Dendritic cell treated with granulocyte-macrophage colony-stimulating factor and Interleukin-4, amounts not matched to agents 40 ng/mL and 50 ng/mL, for 4 days (primary cell): ENCODE measurements around the gene LRP1.

Source experiments
- H3K27ac Mint-ChIP-seq: one replicate; pipeline ENCODE4 v1.8.0; 2022; ENCODE audit warnings: mild to moderate bottlenecking, mixed read lengths
- H3K27me3 Mint-ChIP-seq: one replicate; pipeline ENCODE4 v1.8.0; 2022; ENCODE audit warnings: mild to moderate bottlenecking, mixed read lengths
- H3K36me3 Mint-ChIP-seq: one replicate; pipeline ENCODE4 v1.8.0; 2022; ENCODE audit warnings: low read depth, mixed read lengths
- H3K4me1 Mint-ChIP-seq: one replicate; pipeline ENCODE4 v1.8.0; 2022; ENCODE audit warnings: low read depth, mixed read lengths
- H3K4me3 Mint-ChIP-seq: one replicate; pipeline ENCODE4 v1.8.0; 2022; ENCODE audit warnings: mild to moderate bottlenecking, moderate library complexity, mixed read lengths
- H3K9me3 Mint-ChIP-seq: one replicate; pipeline ENCODE4 v1.8.0; 2022; ENCODE audit warnings: mixed read lengths
- intact Hi-C: fragments of 100-400 bp; cut with micrococcal nuclease; formaldehyde crosslinking; loops from one replicate; pipeline ENCODE4 v1.15.0; 2022

The LRP1 gene

DNA sequence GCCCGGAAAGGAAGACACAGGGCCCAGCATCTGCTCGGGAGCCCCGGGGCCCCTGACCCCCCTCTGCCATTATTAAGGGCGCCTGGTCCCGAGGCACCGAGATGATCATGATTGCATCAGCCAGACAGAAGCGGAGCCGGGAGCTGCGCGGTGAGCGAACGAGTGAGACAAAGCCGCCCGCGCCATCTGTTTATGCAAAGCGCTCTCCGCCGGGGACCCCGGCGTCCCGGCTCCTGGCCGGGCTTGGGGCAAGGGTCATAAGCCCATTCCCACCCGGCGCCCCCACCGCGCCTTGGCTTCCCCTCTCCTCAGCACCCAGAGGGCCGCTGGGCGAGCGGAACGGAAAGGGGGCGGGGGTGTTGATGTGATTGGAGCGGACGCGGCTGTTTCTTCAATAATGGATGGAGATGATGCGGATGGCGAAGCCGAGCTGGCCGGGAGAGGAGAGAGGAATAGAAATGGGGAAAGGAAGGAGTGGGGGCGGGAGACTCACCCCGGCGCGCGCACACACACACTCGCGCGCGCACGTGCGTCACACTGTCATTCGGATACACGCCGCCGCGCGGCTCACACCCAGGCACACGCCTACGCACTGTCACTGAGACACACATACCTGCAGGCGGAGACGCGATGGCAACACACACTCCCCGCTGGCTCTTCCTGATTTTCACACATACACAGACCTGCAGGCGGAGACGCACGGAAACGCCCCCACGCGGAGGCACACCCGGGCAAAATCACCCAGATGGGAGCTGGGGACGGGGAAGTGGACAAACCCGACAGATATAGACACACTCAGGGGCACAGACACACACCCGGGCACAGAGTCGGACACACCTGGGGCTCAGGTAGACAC, 112.0 kb downstream of the LRP1 start:
- H3K27me3 Mint-ChIP-seq = peaks cover 93% of the 10 kb centered on the region
- H3K9me3 Mint-ChIP-seq = no peaks in the 10 kb centered on the region
- H3K36me3 Mint-ChIP-seq = peaks cover 9% of the 10 kb centered on the region
- H3K4me1 Mint-ChIP-seq = peaks cover 81% of the 10 kb centered on the region
- intact Hi-C loops = no loop called here
- H3K4me3 Mint-ChIP-seq = peak overlapping the region; percentile 81
- H3K27ac Mint-ChIP-seq = peak overlapping the region; percentile 38

DNA sequence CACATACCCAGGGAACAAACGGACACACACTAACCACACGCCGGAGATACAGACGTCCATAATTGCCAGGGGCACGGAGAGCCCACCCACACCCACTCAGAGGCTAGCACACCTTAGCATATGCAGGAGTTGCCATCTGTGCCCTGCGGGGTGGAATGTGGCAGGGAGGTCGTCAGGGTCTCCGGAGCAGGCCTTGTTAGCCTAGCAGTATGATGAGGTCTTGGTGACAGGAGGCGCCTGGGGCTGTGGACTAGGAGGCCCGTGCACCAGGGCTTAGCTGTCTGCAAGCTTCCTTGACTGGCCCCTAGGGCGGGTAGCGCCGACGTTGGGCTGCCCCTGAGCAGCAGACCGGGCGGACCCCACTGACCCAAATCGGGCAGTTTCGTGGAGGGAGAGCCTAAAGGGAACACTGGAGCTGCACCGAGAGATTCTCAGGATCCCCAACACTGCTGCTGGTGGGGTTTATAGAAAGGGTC, 112.7 kb downstream of the LRP1 start:
- H3K9me3 Mint-ChIP-seq = no peaks in the 10 kb centered on the region
- peaks cover 10% of the 10 kb centered on the region for H3K36me3 Mint-ChIP-seq
- H3K4me3 Mint-ChIP-seq = peak overlapping the region; percentile 81
- H3K27ac Mint-ChIP-seq = no peak overlapping the region
- H3K4me1 Mint-ChIP-seq = peaks cover 83% of the 10 kb centered on the region
- intact Hi-C loops = no loop called here
- peaks cover 86% of the 10 kb centered on the region for H3K27me3 Mint-ChIP-seq

DNA sequence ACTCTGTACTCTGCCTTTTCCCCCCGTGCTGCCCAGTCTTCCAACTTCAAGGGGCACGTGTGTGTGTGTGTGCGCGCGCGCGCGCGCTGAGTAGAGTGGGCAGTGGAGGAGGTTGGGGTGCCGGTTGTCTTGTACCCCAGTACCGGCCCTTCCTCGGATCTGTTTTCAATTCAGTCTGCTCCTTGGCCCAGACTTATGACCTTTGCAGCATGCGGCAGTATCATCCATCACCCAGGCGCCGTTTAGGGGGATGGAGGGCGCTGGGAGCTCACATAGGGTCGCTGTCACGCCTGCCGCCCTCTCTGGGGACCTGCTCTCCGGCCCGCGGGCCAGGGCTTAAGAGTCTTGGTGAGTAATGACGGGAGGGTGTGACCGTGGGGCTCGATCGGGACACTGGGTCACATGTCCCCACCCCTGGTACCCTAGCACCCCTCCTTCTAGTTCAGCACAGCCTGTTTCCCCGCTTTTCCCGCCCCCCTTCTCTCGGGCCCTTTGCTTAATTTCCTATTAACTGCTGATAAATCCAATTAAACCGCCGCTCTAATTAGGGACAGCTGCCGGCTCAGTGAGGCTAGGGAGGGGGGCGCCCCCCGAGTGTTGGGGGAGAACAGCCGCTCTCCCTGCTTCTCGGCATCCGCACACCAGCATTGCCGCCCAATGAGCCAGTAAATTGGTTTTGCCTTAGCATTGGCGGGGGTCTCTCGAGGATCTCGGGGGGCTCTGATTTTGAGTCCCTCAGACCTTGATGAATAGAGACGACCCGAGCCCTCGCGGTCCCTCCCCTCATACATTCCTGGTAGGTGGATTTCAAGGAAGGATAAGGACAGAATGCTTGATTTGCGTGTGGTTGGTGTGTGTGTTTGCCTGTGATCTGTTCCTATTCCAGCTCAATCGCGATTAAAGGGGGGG, 113.4 kb downstream of the LRP1 start:
- Mint-ChIP-seq H3K27ac (no peak overlapping the region), H3K36me3 (peaks cover 17% of the 10 kb centered on the region), H3K4me3 (no peak overlapping the region), H3K9me3 (no peaks in the 10 kb centered on the region), H3K4me1 (peaks cover 85% of the 10 kb centered on the region), H3K27me3 (peaks cover 79% of the 10 kb centered on the region)
- intact Hi-C loops = no loop called here

DNA sequence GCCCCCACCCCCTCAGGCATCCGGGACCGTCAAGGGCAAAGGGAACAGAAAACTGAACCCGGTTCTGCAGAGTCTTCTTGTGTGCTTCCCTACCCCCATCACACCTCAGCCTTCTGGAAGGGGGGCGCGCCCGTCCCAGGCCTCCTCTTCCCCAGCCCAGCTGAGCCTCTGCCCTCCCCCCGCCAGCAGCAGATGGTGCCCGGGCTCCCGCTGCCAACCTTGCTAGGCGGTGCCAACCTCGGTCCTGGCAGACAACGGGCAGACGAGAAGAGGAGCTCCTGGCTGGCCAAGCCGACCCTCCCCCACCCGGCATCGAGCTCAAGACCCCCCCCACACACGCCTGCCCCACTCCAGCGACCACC, 114.0 kb downstream of the LRP1 start:
- no peaks in the 10 kb centered on the region for H3K9me3 Mint-ChIP-seq
- H3K4me3 Mint-ChIP-seq = peak overlapping the region; percentile 6
- no peak overlapping the region for H3K27ac Mint-ChIP-seq
- H3K4me1 Mint-ChIP-seq = peaks cover 88% of the 10 kb centered on the region
- peaks cover 73% of the 10 kb centered on the region for H3K27me3 Mint-ChIP-seq
- peaks cover 21% of the 10 kb centered on the region for H3K36me3 Mint-ChIP-seq
- intact Hi-C loops = no loop called here

DNA sequence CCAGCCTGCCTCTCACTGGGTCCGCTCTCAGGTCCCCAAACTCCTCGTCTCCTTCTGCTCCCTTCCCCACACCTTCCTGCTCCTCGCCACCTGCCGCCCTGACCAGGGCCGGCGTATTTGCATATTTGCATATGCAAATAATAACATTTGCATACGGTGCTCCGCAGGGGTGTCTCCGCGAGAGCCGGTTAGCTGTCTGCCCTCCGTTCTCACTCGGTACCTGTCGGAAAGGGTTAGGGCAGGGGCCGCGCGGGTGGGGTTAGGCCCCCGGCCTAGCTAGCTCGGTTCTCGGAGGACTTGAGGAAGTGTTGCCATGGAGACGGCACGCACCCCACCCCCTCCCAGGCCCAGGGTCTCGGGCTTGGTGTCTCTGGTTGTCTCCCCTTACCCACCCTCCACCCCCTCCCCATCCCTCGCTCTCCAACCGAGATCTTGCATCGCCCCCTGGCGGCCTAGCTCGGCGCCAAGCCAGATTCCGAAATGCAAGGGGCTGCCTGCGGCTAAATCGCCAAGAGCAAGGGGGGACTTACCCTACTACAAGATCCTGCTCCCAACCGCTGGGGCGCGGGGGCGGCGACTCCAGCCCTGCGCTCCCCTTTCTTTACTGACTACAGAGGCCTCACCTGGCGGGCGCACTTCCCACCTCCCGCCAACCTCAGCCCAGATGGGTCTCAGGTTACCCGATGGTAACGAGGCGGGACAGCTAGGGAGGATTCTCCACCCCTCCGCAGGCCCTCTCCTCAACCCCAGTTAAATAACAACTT, 114.6 kb downstream of the LRP1 start:
- Mint-ChIP-seq H3K27me3 (peaks cover 67% of the 10 kb centered on the region), H3K36me3 (peaks cover 23% of the 10 kb centered on the region), H3K27ac (no peak overlapping the region), H3K4me1 (peaks cover 83% of the 10 kb centered on the region), H3K9me3 (no peaks in the 10 kb centered on the region), H3K4me3 (peak overlapping the region; percentile 55)
- intact Hi-C loops = loop anchor here (1.0 kb wide), 2 partner anchors 18 to 30 kb away; no protein-coding TSS in a partner anchor

DNA sequence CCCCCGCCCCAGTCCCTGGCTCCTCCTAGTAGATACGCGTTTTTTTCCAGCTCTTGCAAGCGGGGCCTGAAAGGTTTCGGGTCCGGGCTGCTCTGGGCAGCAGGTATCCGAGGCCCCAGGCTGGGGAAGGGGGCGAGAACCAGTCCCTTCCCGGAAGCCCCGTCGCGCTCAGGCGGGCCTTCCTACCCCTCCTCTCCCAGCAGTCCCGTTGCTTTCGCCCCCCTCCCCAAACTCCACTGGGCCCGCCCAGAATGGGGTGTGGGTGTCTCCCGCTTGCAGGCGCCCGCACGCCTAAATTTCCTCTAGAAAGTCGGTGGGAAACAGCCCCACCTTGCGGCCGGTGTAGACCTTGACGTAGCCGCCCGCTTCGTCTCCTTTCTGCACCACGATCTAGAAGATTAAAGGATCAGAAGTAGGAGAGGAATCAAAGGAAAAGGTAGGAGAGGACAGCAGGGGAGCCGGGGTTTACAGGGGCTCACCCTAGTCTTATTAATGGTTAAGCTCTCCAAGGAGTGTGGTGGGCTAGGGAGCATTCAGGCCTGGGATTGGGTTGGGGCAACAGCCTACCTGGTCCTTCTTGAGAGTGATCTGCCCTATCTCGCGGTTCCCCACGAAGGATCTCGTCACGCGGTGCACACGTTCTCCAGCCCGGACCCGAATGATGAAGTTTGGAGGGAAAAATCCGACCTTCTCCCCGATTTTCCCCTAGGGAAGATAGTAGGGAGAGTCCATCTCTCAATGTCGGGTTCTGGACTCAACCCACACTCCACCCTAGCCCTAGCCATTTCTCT, 115.4 kb downstream of the LRP1 start:
- Mint-ChIP-seq H3K4me1 (peaks cover 81% of the 10 kb centered on the region), H3K36me3 (peaks cover 27% of the 10 kb centered on the region), H3K4me3 (peak overlapping the region; percentile 55), H3K9me3 (no peaks in the 10 kb centered on the region), H3K27ac (no peak overlapping the region), H3K27me3 (peaks cover 59% of the 10 kb centered on the region)
- intact Hi-C loops = loop anchor here (1.0 kb wide), 2 partner anchors 18 to 30 kb away; no protein-coding TSS in a partner anchor

DNA sequence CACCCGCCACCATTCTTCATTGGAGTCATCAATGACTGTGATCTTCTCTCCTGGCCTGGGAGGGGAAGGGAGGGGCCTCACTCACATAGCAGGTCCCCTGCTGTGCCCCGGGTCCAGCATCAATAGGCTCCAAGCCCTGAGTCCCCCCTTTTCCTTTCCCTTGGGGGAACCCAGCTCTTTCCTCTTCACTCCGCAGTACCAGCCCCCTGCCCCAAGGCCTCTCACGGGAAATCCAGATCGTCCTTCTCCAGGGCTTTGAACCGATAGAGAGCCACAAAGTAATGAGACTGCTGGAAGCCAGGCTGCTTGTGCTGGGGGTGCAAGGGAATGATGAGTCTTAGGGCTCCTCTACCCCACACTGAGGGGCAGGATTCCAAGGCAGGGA, 116.0 kb downstream of the LRP1 start:
- Mint-ChIP-seq H3K36me3 (peaks cover 32% of the 10 kb centered on the region), H3K4me1 (peaks cover 82% of the 10 kb centered on the region), H3K4me3 (no peak overlapping the region), H3K9me3 (no peaks in the 10 kb centered on the region), H3K27me3 (peaks cover 54% of the 10 kb centered on the region), H3K27ac (no peak overlapping the region)
- intact Hi-C loops = no loop called here

DNA sequence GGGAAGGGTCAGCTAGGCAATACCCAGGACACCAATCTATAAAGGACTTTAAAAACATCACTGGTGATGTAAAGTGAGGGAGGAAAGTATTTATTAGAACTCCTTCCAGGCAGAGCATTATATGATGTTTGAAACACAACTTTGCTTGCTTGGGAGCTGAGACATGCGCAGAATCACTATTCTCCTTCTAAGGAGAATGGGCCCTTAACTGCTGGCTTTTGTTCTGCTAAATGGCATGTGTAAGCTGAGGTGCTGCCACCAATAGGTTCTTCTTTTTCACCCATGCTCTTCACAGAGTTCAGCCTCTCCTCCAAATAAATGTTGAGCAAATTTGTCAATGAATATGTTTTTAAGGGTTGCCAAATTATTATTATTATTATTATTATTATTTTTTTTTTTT, 118.8 kb downstream of the LRP1 start:
- no peak overlapping the region for H3K27ac Mint-ChIP-seq
- peaks cover 32% of the 10 kb centered on the region for H3K36me3 Mint-ChIP-seq
- intact Hi-C loops = no loop called here
- no peak overlapping the region for H3K4me3 Mint-ChIP-seq
- H3K4me1 Mint-ChIP-seq = peaks cover 60% of the 10 kb centered on the region
- H3K9me3 Mint-ChIP-seq = no peaks in the 10 kb centered on the region
- H3K27me3 Mint-ChIP-seq = peaks cover 27% of the 10 kb centered on the region

DNA sequence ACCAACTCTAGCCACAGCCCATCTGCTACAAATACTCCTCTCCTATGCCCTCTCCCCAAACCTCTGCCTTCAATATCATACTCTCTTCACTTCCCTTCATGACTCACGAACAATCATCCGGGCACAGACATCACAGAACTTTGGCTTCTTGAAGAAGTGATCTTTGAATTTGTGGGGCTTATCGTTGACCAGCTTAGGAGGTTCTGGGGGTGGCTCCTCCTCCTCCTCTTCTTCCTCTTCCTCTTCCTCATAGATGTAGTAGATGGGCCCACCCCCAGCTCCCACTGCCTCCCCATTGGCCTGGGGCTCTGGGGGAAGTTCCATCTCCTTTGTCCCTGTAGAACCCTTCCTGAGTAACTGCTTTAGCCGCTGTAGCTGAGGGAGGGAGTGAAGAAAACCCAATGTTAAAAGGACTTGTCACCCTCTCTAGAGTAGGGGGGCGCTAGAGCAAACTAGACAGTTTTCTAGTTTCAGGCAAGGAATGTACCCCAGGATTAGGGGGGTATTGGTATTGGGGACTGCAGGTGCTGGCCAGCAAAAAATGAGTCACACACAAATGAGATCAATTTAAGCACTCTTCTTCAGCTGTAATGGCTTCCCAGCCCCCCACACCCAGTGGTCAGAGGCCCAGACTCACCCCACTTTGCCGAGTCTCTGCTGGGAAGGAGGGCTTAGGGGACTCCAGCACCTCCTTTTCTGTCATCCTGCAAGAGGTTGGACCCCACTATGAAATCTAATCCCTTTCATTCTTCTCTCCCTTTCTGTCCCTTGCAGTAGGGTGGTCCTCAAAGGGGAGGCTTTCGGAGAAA, 120.9 kb downstream of the LRP1 start:
- intact Hi-C loops = no loop called here
- H3K4me1 Mint-ChIP-seq = peaks cover 40% of the 10 kb centered on the region
- H3K4me3 Mint-ChIP-seq = peak overlapping the region; percentile 80
- H3K36me3 Mint-ChIP-seq = peaks cover 41% of the 10 kb centered on the region
- peak overlapping the region; percentile 77 for H3K27ac Mint-ChIP-seq
- H3K9me3 Mint-ChIP-seq = no peaks in the 10 kb centered on the region
- peaks cover 6% of the 10 kb centered on the region for H3K27me3 Mint-ChIP-seq

DNA sequence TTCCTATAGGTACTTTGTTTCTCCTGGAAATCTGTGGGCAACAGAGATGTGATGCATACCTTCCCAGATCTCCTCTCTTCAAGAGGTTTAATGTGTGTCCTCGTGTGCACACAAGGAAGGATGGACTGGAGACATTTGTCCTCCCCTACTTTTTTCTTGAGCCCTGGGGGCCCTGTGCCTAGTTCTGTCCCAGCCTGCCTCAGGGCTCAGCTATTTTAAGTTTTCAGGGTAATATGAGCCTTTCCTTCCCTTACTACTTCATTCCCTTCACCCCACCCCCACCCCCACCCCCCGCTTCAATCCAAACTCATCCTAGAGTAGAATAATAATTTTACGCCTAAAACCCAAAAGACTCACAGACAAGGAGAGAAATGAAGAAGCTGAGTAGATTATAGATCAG, 122.3 kb downstream of the LRP1 start:
- Mint-ChIP-seq H3K4me3 (no peak overlapping the region), H3K4me1 (peaks cover 26% of the 10 kb centered on the region), H3K9me3 (no peaks in the 10 kb centered on the region), H3K27ac (no peak overlapping the region), H3K36me3 (peaks cover 48% of the 10 kb centered on the region), H3K27me3 (no peaks in the 10 kb centered on the region)
- intact Hi-C loops = no loop called here

DNA sequence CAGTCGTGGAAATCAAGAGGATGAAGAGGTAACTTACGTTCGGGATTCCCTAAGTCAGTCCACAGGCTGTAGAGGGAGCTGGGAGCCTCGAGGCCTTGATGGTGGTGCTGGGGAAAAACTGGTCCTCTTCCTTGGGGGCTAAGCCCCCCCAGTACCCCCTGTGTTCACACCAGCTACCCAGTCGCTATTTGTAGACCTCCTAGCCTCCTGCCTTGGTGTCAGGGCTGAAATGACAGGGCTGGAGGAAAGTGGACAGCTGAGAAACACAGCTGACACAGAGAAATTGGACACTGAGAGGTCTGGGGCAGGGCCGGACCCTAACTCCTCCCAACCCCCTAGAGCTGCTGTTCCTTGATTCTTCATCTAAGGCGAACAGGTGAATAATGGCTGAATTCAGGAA, 122.7 kb downstream of the LRP1 start, which contains the start of gene STAC3:
STAC3 (minus strand) TSS at position 232 of the 400 bp plus-strand sequence. CDS start 1,551 bp downstream, outside the sequence.
- H3K9me3 Mint-ChIP-seq = no peaks in the 10 kb centered on the region
- peaks cover 52% of the 10 kb centered on the region for H3K36me3 Mint-ChIP-seq
- intact Hi-C loops = no loop called here
- no peaks in the 10 kb centered on the region for H3K27me3 Mint-ChIP-seq
- no peak within 1 kb of the TSS for H3K4me3 Mint-ChIP-seq
- H3K4me1 Mint-ChIP-seq = peaks cover 25% of the 10 kb centered on the region
- no peak within 1 kb of the TSS for H3K27ac Mint-ChIP-seq

DNA sequence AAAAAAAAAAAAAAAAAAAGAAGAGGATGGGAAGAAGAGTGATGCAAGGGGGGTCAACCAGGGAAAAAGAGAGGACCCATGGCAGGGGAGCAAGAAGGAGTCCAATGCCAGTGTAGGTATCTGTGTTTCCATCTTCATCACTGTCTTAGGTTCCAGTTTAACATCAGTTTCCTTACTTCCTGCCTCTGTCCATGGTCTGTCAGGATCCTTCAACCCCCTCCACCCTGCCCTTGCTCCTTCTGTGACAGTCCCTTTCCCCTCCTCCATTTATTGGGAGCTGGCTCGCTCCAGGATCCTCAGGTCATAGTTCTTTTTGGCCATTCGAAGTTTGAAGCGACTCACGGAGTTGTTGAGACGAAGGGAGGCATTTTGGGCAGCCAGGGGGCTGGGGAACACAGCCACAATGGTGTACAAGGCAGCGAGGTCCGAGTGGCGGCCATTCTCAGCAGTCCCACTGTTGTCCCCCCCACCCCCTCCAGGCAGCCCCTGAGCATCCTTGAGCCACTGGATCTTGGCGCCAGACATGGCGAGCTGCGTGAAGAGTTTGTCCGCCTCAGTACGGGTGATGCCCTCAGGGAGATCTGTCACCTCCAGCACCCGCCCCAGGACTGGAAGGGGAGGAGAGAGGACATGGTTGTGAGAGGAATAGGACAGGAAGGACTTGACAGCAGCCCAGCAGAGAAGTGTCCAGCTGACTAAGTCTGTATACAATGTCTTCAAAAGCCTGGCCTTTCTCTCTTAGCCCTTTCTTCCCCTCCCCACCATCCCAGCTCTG, 126.4 kb downstream of the LRP1 start:
- intact Hi-C loops = no loop called here
- Mint-ChIP-seq H3K4me1 (peaks cover under 1% of the 10 kb centered on the region), H3K27ac (peak overlapping the region; percentile 52), H3K27me3 (no peaks in the 10 kb centered on the region), H3K9me3 (no peaks in the 10 kb centered on the region), H3K36me3 (peaks cover 67% of the 10 kb centered on the region), H3K4me3 (no peak overlapping the region)
